Forelimb muscle (tissue), 1 donor: ENCODE results near the gene MOG. TPM values are rescaled to one million over a fixed set of nuclear protein-coding genes. Genes with fewer than 3 reads are reported as not detected.
A peak's percentile ranks its signal among the peaks of the same experiment; 100 is the strongest.

Source experiments
- DNase-seq: peaks from one replicate; pipeline ENCODE4 v3.0.0-alpha.2; 2013; ENCODE audit warnings: low read depth
- polyA plus RNA-seq: library from polyadenylated mRNA; unstranded; fragments of 120-200 nt; gene quantifications from one replicate; pipeline ENCODE4 v1.2.1, GENCODE V29; 2013; ENCODE audit not compliant: insufficient read length

The MOG gene
- polyA plus RNA-seq, result not detected

- DNase-seq, result no peak
These were observed at the start of gene MOG for GRCh38 chr6:29656798-29657197. MOG (plus strand) TSS chr6:29657092; CDS start chr6:29657210, 118 bp downstream.

GRCh38 chr6:29608131-29608530, 48.8 kb upstream of the MOG start:
- DNase-seq, result no peak

GRCh38 chr6:29610540-29610939, 46.4 kb upstream of the MOG start:
- DNase-seq, result no peak

GRCh38 chr6:29611426-29611825, 45.5 kb upstream of the MOG start:
- no peak for DNase-seq

- DNase-seq, result no peak
These were observed 38.9 kb upstream of the MOG start for GRCh38 chr6:29617782-29618554.

GRCh38 chr6:29619578-29620160, 37.2 kb upstream of the MOG start:
- no peak for DNase-seq

GRCh38 chr6:29620630-29621029, 36.3 kb upstream of the MOG start:
- DNase-seq, result no peak

- no peak for DNase-seq
These were observed 32.4 kb upstream of the MOG start for GRCh38 chr6:29624520-29624961.

GRCh38 chr6:29625337-29625930, 31.5 kb upstream of the MOG start:
- DNase-seq, result no peak

- no peak for DNase-seq
These were observed 29.7 kb upstream of the MOG start for GRCh38 chr6:29626948-29627754.

GRCh38 chr6:29627755-29628418, 29.0 kb upstream of the MOG start:
- peak; percentile 36 for DNase-seq

GRCh38 chr6:29628419-29629281, 28.2 kb upstream of the MOG start:
- DNase-seq, result peak; percentile 25

GRCh38 chr6:29629571-29629970, 27.3 kb upstream of the MOG start:
- DNase-seq, result no peak

- no peak for DNase-seq
These were observed 26.6 kb upstream of the MOG start for GRCh38 chr6:29630315-29630714.

- DNase-seq, result no peak
These were observed 25.6 kb upstream of the MOG start for GRCh38 chr6:29631209-29631810.

- no peak for DNase-seq
These were observed 24.8 kb upstream of the MOG start for GRCh38 chr6:29631860-29632731.

GRCh38 chr6:29632789-29633533, 23.9 kb upstream of the MOG start, which contains the start of gene GABBR1:
GABBR1 (minus strand) TSS chr6:29633183; CDS start chr6:29632385, 798 bp downstream.
- DNase-seq, result peak; percentile 66

- peak; percentile 19 for DNase-seq
These were observed 23.4 kb upstream of the MOG start for GRCh38 chr6:29633534-29633905.
